ENCODE measurements around the gene MYO3A.

Gene MYO3A

GRCh38 chr10:25965584-25965983, 31.6 kb downstream of the MYO3A start:
- Histone ChIP-seq H3K36me3 (ENCODE audit: control insufficient read depth, low read length) (no peaks in the 10 kb centered on the region), H3K27ac (ENCODE audit: low read depth, low read length) (no peak overlapping the region), H4K20me1 (ENCODE audit: control insufficient read depth, insufficient read depth, low read depth, low read length) (no peaks in the 10 kb centered on the region), H3K9me2 (replicated peaks; ENCODE audit: control insufficient read depth, low read length) (no peaks in the 10 kb centered on the region), H3K9me3 (ENCODE audit: control insufficient read depth, insufficient read depth, low read length) (no peaks in the 10 kb centered on the region), H3K4me2 (ENCODE audit: low read length) (no peak overlapping the region), H3K4me1 (ENCODE audit: control insufficient read depth, low read length) (peaks cover 7% of the 10 kb centered on the region), H3K79me2 (ENCODE audit: control insufficient read depth, low read length) (no peaks in the 10 kb centered on the region), H3F3A (ENCODE audit: control insufficient read depth, insufficient read depth) (no peaks in the 10 kb centered on the region), H3K27me3 (ENCODE audit: control insufficient read depth, low read length) (no peaks in the 10 kb centered on the region), H3K4me3 (ENCODE audit: low read length) (no peak overlapping the region)
- TF ChIP-seq EZH2phosphoT487 (IDR thresholded peaks at IDR 0.05; ENCODE audit: borderline replicate concordance, low read length): no peak
- no peak for TF ChIP-seq CTCF (IDR thresholded peaks at IDR 0.05; ENCODE audit: low read depth, low read length, poor library complexity, severe bottlenecking)

DNA sequence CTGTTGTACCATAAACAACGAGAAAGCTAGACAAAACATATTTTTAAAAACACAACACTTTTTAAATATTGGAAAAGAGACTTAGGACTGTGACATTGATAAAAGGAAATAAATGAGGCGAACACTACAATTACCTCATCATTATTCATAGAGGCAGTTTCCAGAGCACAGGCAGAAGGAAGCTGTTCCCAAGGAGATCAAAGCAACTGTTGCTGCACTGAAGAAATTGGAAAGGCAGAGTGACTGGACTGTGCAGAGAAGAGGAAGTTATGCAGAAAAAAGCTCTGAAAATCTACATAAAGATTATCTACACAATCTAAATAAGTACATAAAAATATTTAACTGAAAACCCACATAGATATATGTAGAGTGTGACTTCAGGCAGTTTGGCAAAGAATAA, 32.8 kb downstream of the MYO3A start:
- no peaks in the 10 kb centered on the region for H4K20me1 ChIP-seq (ENCODE audit: control insufficient read depth, insufficient read depth, low read depth, low read length)
- no peaks in the 10 kb centered on the region for H3K9me2 ChIP-seq (replicated peaks; ENCODE audit: control insufficient read depth, low read length)
- H3K27ac ChIP-seq (ENCODE audit: low read depth, low read length): no peak overlapping the region
- no peak overlapping the region for H3K4me2 ChIP-seq (ENCODE audit: low read length)
- no peaks in the 10 kb centered on the region for H3K27me3 ChIP-seq (ENCODE audit: control insufficient read depth, low read length)
- H3K4me3 ChIP-seq (ENCODE audit: low read length): no peak overlapping the region
- no peaks in the 10 kb centered on the region for H3K9me3 ChIP-seq (ENCODE audit: control insufficient read depth, insufficient read depth, low read length)
- no peaks in the 10 kb centered on the region for H3F3A ChIP-seq (ENCODE audit: control insufficient read depth, insufficient read depth)
- H3K36me3 ChIP-seq (ENCODE audit: control insufficient read depth, low read length): no peaks in the 10 kb centered on the region
- no peaks in the 10 kb centered on the region for H3K79me2 ChIP-seq (ENCODE audit: control insufficient read depth, low read length)
- no peak for TF ChIP-seq CTCF (IDR thresholded peaks at IDR 0.05; ENCODE audit: low read depth, low read length, poor library complexity, severe bottlenecking)
- H3K4me1 ChIP-seq (ENCODE audit: control insufficient read depth, low read length): peaks cover 7% of the 10 kb centered on the region

DNA sequence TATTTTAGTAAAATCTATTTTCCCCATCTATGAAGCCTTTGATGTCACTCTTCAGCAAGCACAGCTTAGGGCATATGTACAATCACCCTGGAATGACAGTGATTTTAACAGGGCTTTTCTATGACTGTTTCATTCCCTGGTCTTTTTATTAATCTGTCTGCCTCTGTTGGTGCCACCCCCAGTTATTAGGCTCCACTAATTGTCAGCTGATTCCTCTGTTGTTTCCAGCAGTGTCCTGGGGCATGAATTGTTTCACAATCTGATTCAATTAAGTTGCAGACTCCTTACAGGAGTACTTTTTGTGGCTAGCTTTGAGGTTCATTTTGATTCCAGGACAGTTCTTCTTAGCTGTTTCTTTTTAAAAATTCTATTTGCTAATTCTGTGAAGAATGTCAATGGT, 38.6 kb downstream of the MYO3A start:
- no peaks in the 10 kb centered on the region for H3K36me3 ChIP-seq (ENCODE audit: control insufficient read depth, low read length)
- H3K4me3 ChIP-seq (ENCODE audit: low read length): no peak overlapping the region
- TF ChIP-seq EZH2phosphoT487 (IDR thresholded peaks at IDR 0.05; ENCODE audit: borderline replicate concordance, low read length) (no peak), CTCF (IDR thresholded peaks at IDR 0.05; ENCODE audit: low read depth, low read length, poor library complexity, severe bottlenecking) (no peak)
- H3K4me2 ChIP-seq (ENCODE audit: low read length): no peak overlapping the region
- no peaks in the 10 kb centered on the region for H3K9me3 ChIP-seq (ENCODE audit: control insufficient read depth, insufficient read depth, low read length)
- no peaks in the 10 kb centered on the region for H3K4me1 ChIP-seq (ENCODE audit: control insufficient read depth, low read length)
- H3F3A ChIP-seq (ENCODE audit: control insufficient read depth, insufficient read depth): no peaks in the 10 kb centered on the region
- H4K20me1 ChIP-seq (ENCODE audit: control insufficient read depth, insufficient read depth, low read depth, low read length): no peaks in the 10 kb centered on the region
- no peak overlapping the region for H3K27ac ChIP-seq (ENCODE audit: low read depth, low read length)
- H3K27me3 ChIP-seq (ENCODE audit: control insufficient read depth, low read length): no peaks in the 10 kb centered on the region
- H3K9me2 ChIP-seq (replicated peaks; ENCODE audit: control insufficient read depth, low read length): no peaks in the 10 kb centered on the region
- H3K79me2 ChIP-seq (ENCODE audit: control insufficient read depth, low read length): no peaks in the 10 kb centered on the region
